SK-N-SH (cell line): ENCODE measurements around the gene C18orf54.

Experiments
- CTCF ChIP-seq: fragments of 200-600 bp; sonication (generic); IDR thresholded peaks from 2 replicates; pipeline ENCODE4 v1.6.1; 2017; ENCODE audit warnings: antibody characterized with exemption, mild to moderate bottlenecking, moderate library complexity
- EP300 ChIP-seq, 2 experiments: IDR thresholded peaks; 2 replicates each; pipeline versions ENCODE4 v1.4.0 to v1.6.1; 2012; ENCODE audit warnings: borderline replicate concordance in 1 of 2, low read depth in 1 of 2, low read length in 1 of 2
- POLR2AphosphoS5 ChIP-seq: IDR thresholded peaks from 2 replicates; pipeline ENCODE4 v1.6.1; 2012; ENCODE audit warnings: low read depth, low read length
- TEAD4 ChIP-seq: IDR thresholded peaks from 2 replicates; pipeline ENCODE4 v1.4.0; 2012; ENCODE audit warnings: mild to moderate bottlenecking, borderline replicate concordance; ENCODE audit not compliant: insufficient read depth

- TF ChIP-seq CTCF (no peak), EP300 (IDR thresholded peaks at IDR 0.05; ENCODE audit: borderline replicate concordance in 1 of 2, low read depth in 1 of 2, low read length in 1 of 2) (no peak), TEAD4 (no peak), POLR2AphosphoS5 (no peak)
These were observed 1.5 kb downstream of the C18orf54 start for GRCh38 chr18:54359233-54359632.
